ENCODE data around the gene HOXA13. TPM values are rescaled to one million over a fixed set of nuclear protein-coding genes. Genes with fewer than 3 reads are reported as not detected.

The HOXA13 gene
- total and polyA plus RNA-seq, 2 experiments from 2014 or later = not detected

DNA sequence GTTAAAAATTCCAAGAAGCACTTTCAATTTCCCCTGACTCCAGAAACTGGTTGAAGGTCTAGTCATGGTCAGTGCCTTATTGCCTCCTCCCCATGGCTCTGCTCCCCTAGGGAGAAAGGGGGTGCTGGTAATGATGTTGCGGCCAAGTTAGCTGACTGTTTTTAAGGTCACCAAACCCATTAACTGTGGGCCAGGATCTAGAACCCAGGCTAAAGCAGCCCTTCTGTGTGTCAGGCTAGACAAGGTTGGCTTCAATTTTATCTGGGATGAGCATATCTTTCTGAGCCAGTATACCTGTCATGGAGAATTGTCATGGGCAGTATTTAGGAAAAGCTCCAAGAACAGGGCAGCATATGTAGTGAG lies 11.2 kb upstream of the HOXA13 start:
- Histone ChIP-seq H3K9me3 (ENCODE audit: low read depth) (no peaks in the 10 kb centered on the region), H3K27ac (no peak overlapping the region), H3K27me3 (peaks cover 100% of the 10 kb centered on the region), H3K4me1 (ENCODE audit: low read depth) (peaks cover 4% of the 10 kb centered on the region), H3K36me3 (no peaks in the 10 kb centered on the region), H3K4me3 (no peak overlapping the region)
- no peak for TF ChIP-seq CTCF (IDR thresholded peaks at IDR 0.05; ENCODE audit: low read depth, low read length)
- DNase-seq (ENCODE audit: low read depth in 1 of 2, low spot score in 1 of 2) = no peak

DNA sequence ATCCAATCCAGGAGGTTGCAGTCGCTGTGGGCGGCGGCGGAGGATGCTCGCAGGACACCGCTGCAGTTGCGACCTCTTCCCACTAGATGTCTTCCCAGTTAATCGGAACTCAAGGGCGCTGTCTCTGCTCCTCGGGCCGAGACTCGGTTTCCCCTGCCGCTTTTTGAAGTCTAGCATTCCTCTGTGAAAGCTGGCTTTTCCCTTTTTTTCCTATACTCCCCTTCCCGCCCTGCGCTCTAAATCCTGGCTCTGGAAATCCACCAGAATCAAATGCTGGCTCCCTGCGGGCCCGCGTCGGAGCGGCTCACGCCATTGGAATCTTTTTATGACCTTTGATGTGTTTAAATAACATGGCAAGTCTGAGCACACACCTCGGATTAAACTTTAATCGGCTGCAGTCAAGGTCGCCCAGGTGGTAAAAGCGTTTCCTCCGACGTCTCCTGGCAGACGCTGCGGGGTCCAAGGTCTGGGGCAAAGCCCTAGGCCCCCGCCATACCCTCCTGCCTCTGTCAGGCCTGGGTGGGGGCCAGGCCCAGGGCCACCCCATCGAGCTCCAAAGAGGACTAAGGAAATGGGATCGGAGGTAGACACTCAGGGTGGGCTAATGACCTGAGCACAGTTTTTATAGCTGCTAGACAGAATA lies 10.7 kb upstream of the HOXA13 start:
- peak; percentile 85 for TF ChIP-seq CTCF (IDR thresholded peaks at IDR 0.05; ENCODE audit: low read depth, low read length)
- Histone ChIP-seq H3K27me3 (peaks cover 100% of the 10 kb centered on the region), H3K9me3 (ENCODE audit: low read depth) (no peaks in the 10 kb centered on the region), H3K36me3 (no peaks in the 10 kb centered on the region), H3K27ac (no peak overlapping the region), H3K4me1 (ENCODE audit: low read depth) (peaks cover 4% of the 10 kb centered on the region), H3K4me3 (no peak overlapping the region)
- peak; percentile 47 to 52 for DNase-seq (ENCODE audit: low read depth in 1 of 2, low spot score in 1 of 2)

DNA sequence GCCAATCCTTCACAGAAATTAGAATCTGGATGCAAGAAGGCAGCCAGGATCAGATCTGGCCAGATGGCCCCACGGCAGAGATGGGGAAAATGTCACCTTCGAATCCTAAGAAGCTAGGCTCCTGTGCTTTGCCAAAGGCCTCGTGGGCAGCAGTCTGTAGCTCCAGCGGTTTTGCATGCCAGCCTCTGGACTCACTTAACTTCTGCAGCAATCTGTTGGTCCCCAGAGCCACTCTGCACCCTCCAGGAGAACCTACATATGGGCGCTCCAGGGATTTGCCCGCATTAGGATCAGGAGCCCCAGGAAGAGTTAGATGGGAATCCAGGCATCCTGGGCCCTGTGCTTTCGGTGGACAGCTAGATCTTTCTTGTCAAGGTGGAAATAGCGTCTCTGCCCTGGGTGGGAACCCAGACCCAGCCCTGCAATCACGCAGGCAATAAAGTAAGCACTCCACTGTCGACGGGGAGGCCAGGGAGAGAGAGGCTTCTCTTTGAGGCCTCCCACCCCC lies 10.1 kb upstream of the HOXA13 start:
- H3K27me3 ChIP-seq = peaks cover 100% of the 10 kb centered on the region
- H3K27ac ChIP-seq = no peak overlapping the region
- peaks cover 4% of the 10 kb centered on the region for H3K4me1 ChIP-seq (ENCODE audit: low read depth)
- no peaks in the 10 kb centered on the region for H3K36me3 ChIP-seq
- TF ChIP-seq CTCF (IDR thresholded peaks at IDR 0.05; ENCODE audit: low read depth, low read length) = no peak
- no peak for DNase-seq (ENCODE audit: low read depth in 1 of 2, low spot score in 1 of 2)
- H3K4me3 ChIP-seq = no peak overlapping the region
- no peaks in the 10 kb centered on the region for H3K9me3 ChIP-seq (ENCODE audit: low read depth)

- Histone ChIP-seq H3K9me3 (ENCODE audit: low read depth) (no peaks in the 10 kb centered on the region), H3K27ac (no peak overlapping the region), H3K27me3 (peaks cover 100% of the 10 kb centered on the region), H3K36me3 (no peaks in the 10 kb centered on the region), H3K4me1 (ENCODE audit: low read depth) (peaks cover 4% of the 10 kb centered on the region), H3K4me3 (no peak overlapping the region)
- DNase-seq (ENCODE audit: low read depth in 1 of 2, low spot score in 1 of 2) = no peak
- no peak for TF ChIP-seq CTCF (IDR thresholded peaks at IDR 0.05; ENCODE audit: low read depth, low read length)
Observed at GRCh38 chr7:27208998-27209397, 9.1 kb upstream of the HOXA13 start.

- H3K4me1 ChIP-seq (ENCODE audit: low read depth) = peaks cover 4% of the 10 kb centered on the region
- no peak overlapping the region for H3K27ac ChIP-seq
- H3K36me3 ChIP-seq = no peaks in the 10 kb centered on the region
- H3K4me3 ChIP-seq = no peak overlapping the region
- no peak for TF ChIP-seq CTCF (IDR thresholded peaks at IDR 0.05; ENCODE audit: low read depth, low read length)
- no peaks in the 10 kb centered on the region for H3K9me3 ChIP-seq (ENCODE audit: low read depth)
- peaks cover 100% of the 10 kb centered on the region for H3K27me3 ChIP-seq
- DNase-seq (ENCODE audit: low read depth in 1 of 2, low spot score in 1 of 2) = no peak
Observed at GRCh38 chr7:27207348-27207985, 7.6 kb upstream of the HOXA13 start.

Data from cardiac muscle cell (in vitro differentiated cells and primary cell).